Endothelial cell of umbilical vein (primary cell): Measurements from ENCODE around the gene EMB. TPM values are rescaled to one million over a fixed set of nuclear protein-coding genes. Genes with fewer than 3 reads are reported as not detected.
"Not testable (repeated sequence)": the region's sequence is repeated elsewhere in the genome, so short reads cannot be mapped to it uniquely, and the experiment has no call there.

Experiments used
- BruUV-seq: library from RNA; stranded (reverse); fragments of 400-500 nt; replicated peaks from 2 replicates; lab custom pipeline; 2021; lab: Mats Ljungman, UMichigan
- CTCF ChIA-PET: fragments of 300-600, 350-600 bp; sonication (Branson Sonifier 250); formaldehyde crosslinking; loops from one replicate; lab custom pipeline; 2021; ENCODE audit warnings: antibody characterized with exemption, inconsistent platforms; lab: Charles Lee
- POLR2A ChIA-PET: fragments of 300-600, 350-600 bp; sonication (Branson Sonifier 250); formaldehyde crosslinking; loops from one replicate; lab custom pipeline; 2021; ENCODE audit warnings: antibody characterized with exemption, inconsistent platforms; lab: Charles Lee
- DNase-seq: peaks from one replicate; pipeline ENCODE4 v3.0.0-alpha.2; 2011; ENCODE audit warnings: low read depth, low spot score
- FAIRE-seq: peaks from 2 replicates; lab custom pipeline; 2011; peaks lifted over from hg19 to GRCh38; lab: Jason Lieb, UNC
- H2AFZ ChIP-seq: 2 replicates; pipeline ENCODE4 v1.6.0; 2012; ENCODE audit warnings: low read depth, low read length, control low read depth, inconsistent platforms
- H3K27ac ChIP-seq: 2 replicates; pipeline ENCODE4 v1.5.1; 2011; ENCODE audit warnings: low read depth, mild to moderate bottlenecking, control low read depth, low read length, moderate library complexity; ENCODE audit not compliant: insufficient read depth
- H3K27me3 ChIP-seq, 2 experiments: 2 replicates each; pipeline versions ENCODE4 v1.6.0 to v1.6.1; 2011; ENCODE audit warnings: low read length in 2 of 2, mixed read lengths in 1 of 2; ENCODE audit not compliant: control insufficient read depth in 2 of 2, insufficient read depth in 2 of 2
- H3K36me3 ChIP-seq, 2 experiments: 2 replicates in 1 of 2; 3 replicates in 1 of 2; pipeline ENCODE4 v1.5.1; 2011; ENCODE audit warnings: low read length in 2 of 2, mild to moderate bottlenecking in 1 of 2, moderate library complexity in 1 of 2; ENCODE audit not compliant: control insufficient read depth in 2 of 2, insufficient read depth in 2 of 2; ENCODE audit errors: extremely low read depth in 1 of 2
- H3K4me1 ChIP-seq: 3 replicates; pipeline ENCODE4 v1.5.1; 2011; ENCODE audit warnings: mild to moderate bottlenecking, low read length; ENCODE audit not compliant: control insufficient read depth, insufficient read depth; ENCODE audit errors: extremely low read depth
- H3K4me2 ChIP-seq: 2 replicates; pipeline ENCODE4 v1.6.1; 2011; ENCODE audit warnings: low read length, control low read depth, mixed read lengths; ENCODE audit not compliant: insufficient read depth
- H3K4me3 ChIP-seq, 3 experiments: fragments of 200-600 bp in 1 of 3; sonication (generic), shearing (Covaris generic) in 1 of 3; replicated peaks in 1 of 3; 2 replicates each; pipeline ENCODE4 v1.5.1; 2011 to 2016; ENCODE audit warnings: control low read depth in 3 of 3, low read length in 3 of 3, mild to moderate bottlenecking in 2 of 3, inconsistent platforms in 1 of 3, low read depth in 1 of 3, moderate library complexity in 1 of 3; ENCODE audit not compliant: insufficient read depth in 1 of 3
- H3K79me2 ChIP-seq: 2 replicates; pipeline ENCODE4 v1.6.0; 2012; ENCODE audit warnings: low read length, inconsistent platforms; ENCODE audit not compliant: control insufficient read depth, insufficient read depth
- H3K9ac ChIP-seq: replicated peaks from 2 replicates; pipeline ENCODE3; 2011; ENCODE audit warnings: low read length, control low read depth; ENCODE audit not compliant: insufficient read depth; ENCODE audit errors: extremely low read depth
- H3K9me1 ChIP-seq: replicated peaks from 3 replicates; pipeline ENCODE4 v1.6.0; 2011; ENCODE audit warnings: mild to moderate bottlenecking, low read length; ENCODE audit not compliant: control insufficient read depth, insufficient read depth; ENCODE audit errors: extremely low read depth
- H3K9me3 ChIP-seq: replicated peaks from 2 replicates; pipeline ENCODE4 v1.5.1; 2012; ENCODE audit warnings: low read length, inconsistent platforms; ENCODE audit not compliant: control insufficient read depth, insufficient read depth
- H4K20me1 ChIP-seq: replicated peaks from 2 replicates; pipeline ENCODE3; 2011; ENCODE audit warnings: mild to moderate bottlenecking, low read length; ENCODE audit not compliant: control insufficient read depth, insufficient read depth; ENCODE audit errors: extremely low read depth
- EZH2 ChIP-seq: IDR thresholded peaks from 2 replicates; pipeline ENCODE4 v1.6.1; 2012; ENCODE audit warnings: borderline replicate concordance, low read depth, mild to moderate bottlenecking, moderate library complexity, low read length, inconsistent platforms; ENCODE audit not compliant: severe bottlenecking
- FOS ChIP-seq: IDR thresholded peaks from 2 replicates; pipeline ENCODE4 v1.6.1; 2011; ENCODE audit warnings: mild to moderate bottlenecking, low read length, moderate library complexity, borderline replicate concordance; ENCODE audit not compliant: insufficient read depth
- GATA2 ChIP-seq: IDR thresholded peaks from 2 replicates; pipeline ENCODE4 v1.7.0; 2011; ENCODE audit warnings: low read depth, mild to moderate bottlenecking, moderate library complexity, mixed read lengths, low read length; ENCODE audit not compliant: insufficient read length, insufficient read depth
- JUN ChIP-seq: IDR thresholded peaks from 2 replicates; pipeline ENCODE4 v1.6.1; 2011; ENCODE audit warnings: borderline replicate concordance, low read depth; ENCODE audit not compliant: insufficient read length, insufficient read depth
- MYC ChIP-seq: IDR thresholded peaks from one replicate; pipeline ENCODE4 v1.6.1; 2011; ENCODE audit warnings: mild to moderate bottlenecking, low read depth, low read length
- POLR2A ChIP-seq: IDR thresholded peaks from 2 replicates; pipeline ENCODE4 v1.6.1; 2012; ENCODE audit warnings: low read depth, mild to moderate bottlenecking, control low read depth, low read length
- POLR2AphosphoS5 ChIP-seq: IDR thresholded peaks from 2 replicates; pipeline ENCODE4 v1.6.1; 2012; ENCODE audit warnings: low read depth, mild to moderate bottlenecking, control low read depth, low read length, moderate library complexity; ENCODE audit not compliant: insufficient read depth
- dilution Hi-C: fragments of 300-500 bp; cut with MboI; formaldehyde crosslinking; loops from one replicate; pipeline ENCODE4 v1.15.0; 2019; ENCODE audit warnings: low sequenced_read_pairs; ENCODE audit not compliant: extremely low pct_ligation_motif_present
- intact Hi-C: fragments of 100-400 bp; cut with micrococcal nuclease; formaldehyde crosslinking; loops from one replicate; pipeline ENCODE4 v1.10.0; 2022
- polyA plus RNA-seq, 4 experiments: library from polyadenylated mRNA; depleted of rRNA in 3 of 4; stranded (reverse) in 3 of 4; unstranded in 1 of 4; fragments of >200 nt; gene quantifications; 2 replicates each; pipeline versions ENCODE4 v1.2.1 to v1.2.3, GENCODE V29; 2011 to 2012; ENCODE audit warnings: missing spikeins in 1 of 4
- total RNA-seq: library from RNA; stranded (reverse); gene quantifications from 2 replicates; pipeline ENCODE4 v1.2.3, GENCODE V29; 2021
- TF ChIP-seq, protein P1 (sequence below), 2 donors: IDR thresholded peaks; 1 replicate in 1 of 2; 2 replicates in 1 of 2; pipeline ENCODE4 v1.5.1; 2011; ENCODE audit warnings: low read length in 2 of 2, mild to moderate bottlenecking in 2 of 2, moderate library complexity in 2 of 2, control low read depth in 1 of 2, inconsistent platforms in 1 of 2, low read depth in 1 of 2; ENCODE audit not compliant: insufficient read depth in 1 of 2; ENCODE audit errors: extremely low read depth in 1 of 2
- TF ChIP-seq, protein P2 (sequence below): IDR thresholded peaks from 2 replicates; pipeline ENCODE4 v1.6.1; 2011; ENCODE audit not compliant: insufficient read depth, insufficient read length

Gene EMB
- total and polyA plus RNA-seq, 2 donors (not counting 3 experiments of a cell fraction or from before 2014, with no cell fraction given): not detected

DNA sequence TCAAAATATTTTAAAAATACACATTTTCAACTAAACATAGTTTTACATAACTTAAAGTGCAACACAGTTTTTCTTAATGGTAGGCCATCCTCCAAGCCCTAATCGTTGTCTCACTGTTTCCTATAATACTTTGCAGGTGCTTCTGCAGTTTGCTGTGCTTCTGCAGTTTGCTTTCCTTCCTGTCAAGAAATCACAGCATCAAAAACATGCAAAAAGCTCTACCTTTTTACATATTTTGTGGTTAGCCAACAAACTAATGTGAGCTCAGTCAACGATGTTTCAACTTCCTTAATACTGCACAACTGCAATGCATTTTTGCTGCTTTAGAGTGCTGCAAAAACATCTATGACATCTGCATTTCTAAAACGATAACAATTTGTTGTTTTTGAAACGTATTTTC, 25.2 kb downstream of the EMB start:
- Histone ChIP-seq H3K79me2 (no peaks in the 10 kb centered on the region), H3K27me3 (no peaks in the 10 kb centered on the region), H3K4me2 (no peak overlapping the region), H3K36me3 (no peaks in the 10 kb centered on the region), H3K4me1 (no peaks in the 10 kb centered on the region), H3K4me3 (no peak overlapping the region), H3K27ac (no peak overlapping the region), H3K9me1 (no peaks in the 10 kb centered on the region), H3K9ac (no peak overlapping the region), H3K9me3 (no peaks in the 10 kb centered on the region), H4K20me1 (no peaks in the 10 kb centered on the region), H2AFZ (no peak overlapping the region)
- FAIRE-seq: no peak
- intact Hi-C loops: no loop called here
- dilution Hi-C loops: no loop called here
- TF ChIP-seq POLR2A: no peak
- TF ChIP-seq POLR2AphosphoS5: no peak
- no peak for TF ChIP-seq GATA2
- TF ChIP-seq, protein P1, sequence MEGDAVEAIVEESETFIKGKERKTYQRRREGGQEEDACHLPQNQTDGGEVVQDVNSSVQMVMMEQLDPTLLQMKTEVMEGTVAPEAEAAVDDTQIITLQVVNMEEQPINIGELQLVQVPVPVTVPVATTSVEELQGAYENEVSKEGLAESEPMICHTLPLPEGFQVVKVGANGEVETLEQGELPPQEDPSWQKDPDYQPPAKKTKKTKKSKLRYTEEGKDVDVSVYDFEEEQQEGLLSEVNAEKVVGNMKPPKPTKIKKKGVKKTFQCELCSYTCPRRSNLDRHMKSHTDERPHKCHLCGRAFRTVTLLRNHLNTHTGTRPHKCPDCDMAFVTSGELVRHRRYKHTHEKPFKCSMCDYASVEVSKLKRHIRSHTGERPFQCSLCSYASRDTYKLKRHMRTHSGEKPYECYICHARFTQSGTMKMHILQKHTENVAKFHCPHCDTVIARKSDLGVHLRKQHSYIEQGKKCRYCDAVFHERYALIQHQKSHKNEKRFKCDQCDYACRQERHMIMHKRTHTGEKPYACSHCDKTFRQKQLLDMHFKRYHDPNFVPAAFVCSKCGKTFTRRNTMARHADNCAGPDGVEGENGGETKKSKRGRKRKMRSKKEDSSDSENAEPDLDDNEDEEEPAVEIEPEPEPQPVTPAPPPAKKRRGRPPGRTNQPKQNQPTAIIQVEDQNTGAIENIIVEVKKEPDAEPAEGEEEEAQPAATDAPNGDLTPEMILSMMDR (IDR thresholded peaks at IDR 0.05; ENCODE audit: extremely low read depth in 1 of 2, insufficient read depth in 1 of 2, low read depth in 1 of 2, low read length in 2 of 2): no peak
- TF ChIP-seq EZH2: no peak
- no peak for TF ChIP-seq FOS
- TF ChIP-seq, protein P2, sequence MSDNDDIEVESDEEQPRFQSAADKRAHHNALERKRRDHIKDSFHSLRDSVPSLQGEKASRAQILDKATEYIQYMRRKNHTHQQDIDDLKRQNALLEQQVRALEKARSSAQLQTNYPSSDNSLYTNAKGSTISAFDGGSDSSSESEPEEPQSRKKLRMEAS: no peak
- no peak for TF ChIP-seq MYC
- no peak for TF ChIP-seq JUN
- DNase-seq: no peak
- ChIA-PET POLR2A (no interaction called here), CTCF (no interaction called here)
- no TSS peak for BruUV-seq

- H3K9me1 ChIP-seq, H3K27ac ChIP-seq, H3K9ac ChIP-seq, H3K36me3 ChIP-seq, H3K27me3 ChIP-seq, H4K20me1 ChIP-seq, FAIRE-seq, H3K4me2 ChIP-seq, H3K9me3 ChIP-seq, BruUV-seq, intact Hi-C loops, H3K79me2 ChIP-seq, H3K4me3 ChIP-seq, H3K4me1 ChIP-seq, POLR2A ChIA-PET, CTCF ChIA-PET, H2AFZ ChIP-seq, dilution Hi-C loops, DNase-seq: not testable (repeated sequence)
These were observed 30.2 kb downstream of the EMB start for GRCh38 chr5:50410932-50411331.
